H9 (cell line): ENCODE measurements around the gene ETV6. TPM values are rescaled to one million over a fixed set of nuclear protein-coding genes. Genes with fewer than 3 reads are reported as not detected.

Source experiments
- DNase-seq: peaks from one replicate; pipeline ENCODE4 v3.0.0-alpha.2; 2017
- H2AFZ ChIP-seq: one replicate; pipeline ENCODE4 v1.6.1; 2013; ENCODE audit warnings: mild to moderate bottlenecking, low read length, control low read depth, moderate library complexity
- H2AK5ac ChIP-seq: 2 replicates; pipeline ENCODE4 v1.6.1; 2013; ENCODE audit warnings: low read length, control low read depth, mixed read lengths; ENCODE audit not compliant: insufficient read length
- H2BK120ac ChIP-seq: one replicate; pipeline ENCODE4 v1.6.1; 2013; ENCODE audit warnings: low read depth, mild to moderate bottlenecking, low read length, control low read depth, inconsistent platforms; ENCODE audit not compliant: poor library complexity, severe bottlenecking
- H2BK12ac ChIP-seq: 2 replicates; pipeline ENCODE4 v1.6.1; 2013; ENCODE audit warnings: low read length, control low read depth, mixed read lengths, low read depth; ENCODE audit not compliant: insufficient read length
- H2BK15ac ChIP-seq: 2 replicates; pipeline ENCODE4 v1.6.1; 2013; ENCODE audit warnings: low read depth, low read length, control low read depth
- H2BK20ac ChIP-seq: one replicate; pipeline ENCODE4 v1.6.1; 2013; ENCODE audit warnings: low read depth, mild to moderate bottlenecking, low read length, control low read depth, inconsistent platforms; ENCODE audit not compliant: poor library complexity, severe bottlenecking
- H2BK5ac ChIP-seq: 2 replicates; pipeline ENCODE4 v1.6.1; 2013; ENCODE audit warnings: low read length, control low read depth, mixed read lengths; ENCODE audit not compliant: insufficient read length
- H3K14ac ChIP-seq: 2 replicates; pipeline ENCODE4 v1.6.1; 2013; ENCODE audit warnings: low read length, control low read depth; ENCODE audit not compliant: insufficient read depth
- H3K18ac ChIP-seq: 2 replicates; pipeline ENCODE4 v1.6.1; 2013; ENCODE audit warnings: low read depth, mild to moderate bottlenecking, mixed read lengths, low read length, control low read depth; ENCODE audit not compliant: insufficient read length
- H3K23ac ChIP-seq: 2 replicates; pipeline ENCODE4 v1.6.1; 2013; ENCODE audit warnings: low read length, control low read depth, mixed read lengths, low read depth; ENCODE audit not compliant: insufficient read length
- H3K23me2 ChIP-seq: 2 replicates; pipeline ENCODE4 v1.6.1; 2013; ENCODE audit warnings: low read depth, mild to moderate bottlenecking, mixed read lengths, low read length, control low read depth; ENCODE audit not compliant: insufficient read length, poor library complexity, severe bottlenecking
- H3K27ac ChIP-seq: 2 replicates; pipeline ENCODE4 v1.5.1; 2013; ENCODE audit warnings: low read length, control low read depth, mixed read lengths, low read depth; ENCODE audit not compliant: insufficient read length
- H3K27me3 ChIP-seq: 2 replicates; pipeline ENCODE4 v1.6.1; 2013; ENCODE audit warnings: low read length, control low read depth, inconsistent platforms; ENCODE audit not compliant: insufficient read depth
- H3K4ac ChIP-seq: 2 replicates; pipeline ENCODE4 v1.6.1; 2013; ENCODE audit warnings: low read depth, mild to moderate bottlenecking, control low read depth, inconsistent platforms, low read length, moderate library complexity
- H3K4me1 ChIP-seq: 2 replicates; pipeline ENCODE4 v1.6.1; 2013; ENCODE audit warnings: low read length, control low read depth, inconsistent platforms; ENCODE audit not compliant: insufficient read depth
- H3K4me2 ChIP-seq: 2 replicates; pipeline ENCODE4 v1.6.1; 2013; ENCODE audit warnings: low read length, control low read depth, mixed read lengths; ENCODE audit not compliant: insufficient read length, insufficient read depth
- H3K56ac ChIP-seq: 2 replicates; pipeline ENCODE4 v1.6.1; 2013; ENCODE audit warnings: low read depth, mild to moderate bottlenecking, mixed read lengths, low read length, control low read depth; ENCODE audit not compliant: insufficient read length
- H3K79me1 ChIP-seq: 2 replicates; pipeline ENCODE4 v1.6.1; 2013; ENCODE audit warnings: low read depth, mild to moderate bottlenecking, moderate library complexity, low read length, control low read depth, inconsistent platforms; ENCODE audit not compliant: insufficient read depth, poor library complexity, severe bottlenecking
- H3K79me2 ChIP-seq: 2 replicates; pipeline ENCODE4 v1.6.1; 2013; ENCODE audit warnings: low read length, control low read depth, inconsistent platforms; ENCODE audit not compliant: insufficient read depth
- H3K9ac ChIP-seq: 2 replicates; pipeline ENCODE4 v1.6.1; 2013; ENCODE audit warnings: low read length, control low read depth, mixed read lengths; ENCODE audit not compliant: insufficient read length; ENCODE audit errors: extremely low read depth
- H3K9me3 ChIP-seq: one replicate; pipeline ENCODE4 v1.6.1; 2013; ENCODE audit warnings: low read depth, low read length, inconsistent platforms; ENCODE audit not compliant: control insufficient read depth
- H3T11ph ChIP-seq: one replicate; pipeline ENCODE4 v1.6.1; 2013; ENCODE audit warnings: mild to moderate bottlenecking, low read length, control low read depth, inconsistent platforms
- H4K20me1 ChIP-seq: one replicate; pipeline ENCODE4 v1.6.1; 2013; ENCODE audit not compliant: control insufficient read depth, insufficient read length, insufficient read depth
- H4K5ac ChIP-seq: 2 replicates; pipeline ENCODE4 v1.6.1; 2013; ENCODE audit warnings: low read depth, mild to moderate bottlenecking, mixed read lengths, low read length, control low read depth; ENCODE audit not compliant: insufficient read length
- H4K8ac ChIP-seq: replicated peaks from 2 replicates; pipeline ENCODE4 v1.6.1; 2013; ENCODE audit warnings: low read length, control low read depth, mixed read lengths, low read depth; ENCODE audit not compliant: insufficient read length
- H4K91ac ChIP-seq: 2 replicates; pipeline ENCODE4 v1.6.1; 2013; ENCODE audit warnings: low read depth, mild to moderate bottlenecking, moderate library complexity, mixed read lengths, low read length, control low read depth; ENCODE audit not compliant: insufficient read length
- H3K27ac Mint-ChIP-seq, 3 experiments: 2 replicates in 2 of 3; 3 replicates in 1 of 3; pipeline ENCODE4 v1.8.0; 2020 to 2021; ENCODE audit warnings: mixed read lengths in 3 of 3, mild to moderate bottlenecking in 1 of 3, moderate library complexity in 1 of 3
- H3K27me3 Mint-ChIP-seq: 2 replicates; pipeline ENCODE4 v1.8.0; 2021; ENCODE audit warnings: low read depth, mild to moderate bottlenecking, moderate library complexity, mixed read lengths
- H3K36me3 Mint-ChIP-seq, 3 experiments: 2 replicates in 2 of 3; 3 replicates in 1 of 3; pipeline ENCODE4 v1.8.0; 2020 to 2021; ENCODE audit warnings: low read depth in 3 of 3, mixed read lengths in 3 of 3; ENCODE audit not compliant: insufficient read depth in 1 of 3
- H3K4me1 Mint-ChIP-seq, 2 experiments: 2 replicates each; pipeline ENCODE4 v1.8.0; 2020; ENCODE audit warnings: mixed read lengths in 2 of 2
- H3K4me3 Mint-ChIP-seq, 2 experiments: 2 replicates in 1 of 2; 3 replicates in 1 of 2; pipeline ENCODE4 v1.8.0; 2020 to 2021; ENCODE audit warnings: mild to moderate bottlenecking in 2 of 2, mixed read lengths in 2 of 2, moderate library complexity in 1 of 2
- H3K9me3 Mint-ChIP-seq, 2 experiments: 2 replicates in 1 of 2; 3 replicates in 1 of 2; pipeline ENCODE4 v1.8.0; 2020; ENCODE audit warnings: mild to moderate bottlenecking in 2 of 2, mixed read lengths in 2 of 2, moderate library complexity in 1 of 2
- CTCF ChIP-seq: fragments of 200-600 bp; sonication (generic); conservative IDR thresholded peaks from 3 replicates; pipeline ENCODE4 v1.8.0; 2021; ENCODE audit warnings: antibody characterized with exemption, mild to moderate bottlenecking
- WGBS: extraction: QIAGEN DNeasy Blood & Tissue Kit; methylation state at CpG from one replicate; pipeline ENCODE4 v1.1.7; 2013; ENCODE audit warnings: missing lambda C conversion rate, low lambda C conversion rate, mixed read lengths; ENCODE audit not compliant: insufficient read length; ENCODE audit errors: extremely low coverage; 5-methylcytosine and 5-hydroxymethylcytosine counted together
- total RNA-seq: library from RNA; stranded (reverse); gene quantifications from 2 replicates; pipeline ENCODE4 v1.2.1, GENCODE V29; 2021

Gene ETV6
- total RNA-seq, 1 experiment from 2014 or later = 28.7 TPM

GRCh38 chr12:11777451-11777850 lies 128.0 kb downstream of the ETV6 start:
- Histone ChIP-seq H3K18ac (no peak overlapping the region), H2BK12ac (no peak overlapping the region), H3K56ac (no peak overlapping the region), H2AK5ac (no peak overlapping the region), H4K91ac (no peak overlapping the region), H3K23me2 (no peaks in the 10 kb centered on the region), H2AFZ (no peak overlapping the region), H3K27me3 (no peaks in the 10 kb centered on the region), H4K20me1 (no peaks in the 10 kb centered on the region), H3K4me2 (no peak overlapping the region), H2BK20ac (no peak overlapping the region), H3K27ac (no peak overlapping the region), H3T11ph (no peak overlapping the region), H4K8ac (no peak overlapping the region), H2BK120ac (no peak overlapping the region), H3K9ac (no peak overlapping the region), H2BK15ac (no peak overlapping the region), H3K9me3 (no peaks in the 10 kb centered on the region), H3K4ac (no peak overlapping the region), H4K5ac (no peak overlapping the region), H3K4me1 (no peaks in the 10 kb centered on the region; the same call in 1 of the 2 replicates), H3K14ac (no peak overlapping the region), H3K79me2 (no peaks in the 10 kb centered on the region; the same call in 1 of the 2 replicates), H3K23ac (no peak overlapping the region), H3K79me1 (no peaks in the 10 kb centered on the region), H2BK5ac (no peak overlapping the region)
- WGBS = no CpG with 5 or more reads among the region's 4 CpGs
- H3K9me3 Mint-ChIP-seq = no peaks in the 10 kb centered on the region
- TF ChIP-seq CTCF = no peak
- peaks cover 0 to 2% (median 0%) of the 10 kb centered on the region in 3 experiments; a peak in 2 of 7 replicates for H3K36me3 Mint-ChIP-seq
- no peaks in the 10 kb centered on the region; the same call in 1 of the 2 replicates for H3K27me3 Mint-ChIP-seq
- H3K4me1 Mint-ChIP-seq = peaks cover 9 to 20% of the 10 kb centered on the region in 2 experiments
- peak overlapping the region; percentile 3 to 85 (median 6); a peak in 4 of 7 replicates for H3K27ac Mint-ChIP-seq
- DNase-seq = no peak
- no peak overlapping the region for H3K4me3 Mint-ChIP-seq
